Astrocyte (in vitro differentiated cells and primary cell): ENCODE data around the gene RNF44. TPM values are rescaled to one million over a fixed set of nuclear protein-coding genes. Genes with fewer than 3 reads are reported as not detected.
A peak's percentile ranks its signal among the peaks of the same experiment; 100 is the strongest.

Experiments
- DNase-seq: peaks from one replicate; pipeline ENCODE4 v3.0.0-alpha.2; 2010; ENCODE audit warnings: low read depth
- FAIRE-seq: peaks from 2 replicates; lab custom pipeline; 2011; peaks lifted over from hg19 to GRCh38; lab: Jason Lieb, UNC
- H2AFZ ChIP-seq: 2 replicates; pipeline ENCODE4 v1.6.0; 2012; ENCODE audit warnings: low read depth, low read length, inconsistent platforms
- H3K27ac ChIP-seq: 2 replicates; pipeline ENCODE4 v1.5.1; 2011; ENCODE audit warnings: low read depth, low read length, inconsistent platforms
- H3K27me3 ChIP-seq: 2 replicates; pipeline ENCODE4 v1.6.0; 2011; ENCODE audit warnings: low read length, inconsistent platforms; ENCODE audit not compliant: insufficient read depth
- H3K36me3 ChIP-seq: 2 replicates; pipeline ENCODE4 v1.5.1; 2011; ENCODE audit warnings: low read length, inconsistent platforms; ENCODE audit not compliant: insufficient read depth
- H3K4me1 ChIP-seq: 2 replicates; pipeline ENCODE4 v1.5.1; 2011; ENCODE audit warnings: low read length, inconsistent platforms; ENCODE audit not compliant: insufficient read depth
- H3K4me2 ChIP-seq: 2 replicates; pipeline ENCODE4 v1.6.0; 2012; ENCODE audit warnings: low read length, inconsistent platforms
- H3K4me3 ChIP-seq: 2 replicates; pipeline ENCODE4 v1.5.1; 2011; ENCODE audit warnings: low read depth, mild to moderate bottlenecking, low read length, inconsistent platforms; ENCODE audit not compliant: insufficient read depth
- H3K79me2 ChIP-seq: 2 replicates; pipeline ENCODE4 v1.6.0; 2012; ENCODE audit warnings: mild to moderate bottlenecking, low read length, inconsistent platforms; ENCODE audit not compliant: insufficient read depth
- H3K9ac ChIP-seq: 2 replicates; pipeline ENCODE4 v1.6.0; 2012; ENCODE audit warnings: mild to moderate bottlenecking, low read length, inconsistent platforms
- H3K9me3 ChIP-seq: 2 replicates; pipeline ENCODE4 v1.5.1; 2012; ENCODE audit warnings: low read depth, mild to moderate bottlenecking, low read length, inconsistent platforms; ENCODE audit not compliant: insufficient read depth
- H4K20me1 ChIP-seq: 2 replicates; pipeline ENCODE4 v1.6.0; 2012; ENCODE audit warnings: low read length, inconsistent platforms; ENCODE audit not compliant: insufficient read depth
- H3K27ac Mint-ChIP-seq: one replicate; pipeline ENCODE4 v1.8.0; 2021; ENCODE audit warnings: mild to moderate bottlenecking, mixed read lengths; ENCODE audit not compliant: unreplicated experiment
- H3K27me3 Mint-ChIP-seq: one replicate; pipeline ENCODE4 v1.8.0; 2021; ENCODE audit warnings: low read depth, mixed read lengths; ENCODE audit not compliant: unreplicated experiment
- H3K36me3 Mint-ChIP-seq: one replicate; pipeline ENCODE4 v1.8.0; 2021; ENCODE audit warnings: low read depth, mixed read lengths; ENCODE audit not compliant: unreplicated experiment
- H3K4me1 Mint-ChIP-seq: one replicate; pipeline ENCODE4 v1.8.0; 2021; ENCODE audit warnings: low read depth, mixed read lengths; ENCODE audit not compliant: unreplicated experiment
- H3K4me3 Mint-ChIP-seq: one replicate; pipeline ENCODE4 v1.8.0; 2021; ENCODE audit warnings: mild to moderate bottlenecking, moderate library complexity, mixed read lengths; ENCODE audit not compliant: unreplicated experiment
- H3K9me3 Mint-ChIP-seq: one replicate; pipeline ENCODE4 v1.8.0; 2021; ENCODE audit warnings: mild to moderate bottlenecking, mixed read lengths; ENCODE audit not compliant: unreplicated experiment
- CTCF ChIP-seq: IDR thresholded peaks from 2 replicates; pipeline ENCODE4 v1.5.1; 2011; ENCODE audit warnings: low read depth, mild to moderate bottlenecking, inconsistent platforms, low read length, moderate library complexity; ENCODE audit not compliant: insufficient read depth
- EZH2 ChIP-seq: IDR thresholded peaks from 2 replicates; pipeline ENCODE4 v1.6.1; 2012; ENCODE audit warnings: mild to moderate bottlenecking, low read length, inconsistent platforms; ENCODE audit not compliant: insufficient read depth
- total RNA-seq: library from RNA; stranded (reverse); gene quantifications from 2 replicates; pipeline ENCODE4 v1.2.1, GENCODE V29; 2021

RNF44 gene
- total RNA-seq, 1 donor from 2014 or later = 59.8 TPM

GRCh38 chr5:176543428-176544182 lies 6.4 kb upstream of the RNF44 start:
- H3K79me2 ChIP-seq = no peaks in the 10 kb centered on the region
- peak overlapping the region; percentile 62 for H3K4me3 ChIP-seq
- FAIRE-seq (no peak), DNase-seq (no peak)
- peaks cover 2% of the 10 kb centered on the region for H3K36me3 Mint-ChIP-seq
- H3K4me2 ChIP-seq = peak overlapping the region; percentile 91
- H3K36me3 ChIP-seq = no peaks in the 10 kb centered on the region
- H3K27ac ChIP-seq = no peak overlapping the region
- no peaks in the 10 kb centered on the region for H3K9me3 ChIP-seq
- H3K27me3 ChIP-seq = no peaks in the 10 kb centered on the region
- no peaks in the 10 kb centered on the region for H4K20me1 ChIP-seq
- peak overlapping the region; percentile 88 for H3K4me3 Mint-ChIP-seq
- peak overlapping the region; percentile 83 for H2AFZ ChIP-seq
- peak overlapping the region; percentile 57 for H3K9ac ChIP-seq
- H3K4me1 ChIP-seq = peaks cover 20% of the 10 kb centered on the region
- TF ChIP-seq EZH2 = no peak
- TF ChIP-seq CTCF = no peak
- peak overlapping the region; percentile 72 for H3K27ac Mint-ChIP-seq
- H3K4me1 Mint-ChIP-seq = peaks cover 10% of the 10 kb centered on the region
- H3K27me3 Mint-ChIP-seq = peaks cover 3% of the 10 kb centered on the region
- H3K9me3 Mint-ChIP-seq = no peaks in the 10 kb centered on the region

DNA sequence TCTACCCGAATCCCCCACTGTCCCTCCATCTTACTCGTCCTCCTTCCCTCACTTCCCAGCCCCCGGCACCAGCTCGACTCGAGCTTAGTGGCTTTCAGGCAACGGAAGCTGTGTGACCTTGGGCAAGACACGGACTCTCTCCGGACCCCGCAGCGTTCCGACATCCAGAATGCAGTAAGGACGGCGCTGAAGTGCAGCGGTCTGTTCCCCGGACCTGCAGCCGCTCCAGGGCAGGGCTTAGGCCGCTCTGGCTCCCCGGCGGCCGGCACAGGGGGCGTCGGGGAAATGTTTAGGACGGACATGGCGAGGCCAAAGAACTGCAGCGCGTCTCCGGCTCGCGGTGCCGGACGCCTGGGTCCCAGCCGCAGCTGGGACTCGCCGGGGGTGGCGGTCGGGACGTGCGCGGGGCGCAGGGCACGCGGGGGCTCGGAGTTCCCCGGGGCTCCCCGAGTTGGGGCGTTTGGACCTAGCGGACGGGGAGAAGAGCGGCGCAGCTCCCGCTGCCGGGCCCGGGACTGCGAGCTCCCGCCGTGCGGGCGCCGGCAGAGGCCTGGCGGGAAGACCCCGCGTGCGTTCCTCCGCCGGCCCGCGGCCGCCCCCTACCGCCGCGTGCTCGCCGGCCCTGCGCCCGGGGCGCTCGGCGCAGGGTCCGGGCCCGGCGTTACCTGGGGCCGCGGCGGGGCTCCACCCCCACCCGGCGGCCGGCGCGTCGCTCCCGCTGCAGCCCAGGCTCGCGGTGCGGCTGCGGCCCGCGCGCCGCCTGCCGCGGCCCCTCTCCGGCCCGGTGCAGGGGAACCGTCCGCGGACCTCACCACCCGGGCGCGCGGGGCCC lies 5.6 kb upstream of the RNF44 start:
- FAIRE-seq (no peak), DNase-seq (no peak)
- peaks cover 24% of the 10 kb centered on the region for H3K4me1 ChIP-seq
- H3K4me2 ChIP-seq = peak overlapping the region; percentile 91
- no peak overlapping the region for H3K27ac Mint-ChIP-seq
- no peaks in the 10 kb centered on the region for H3K27me3 ChIP-seq
- no peaks in the 10 kb centered on the region for H3K79me2 ChIP-seq
- H3K4me3 Mint-ChIP-seq = peak overlapping the region; percentile 83
- no peak overlapping the region for H3K27ac ChIP-seq
- TF ChIP-seq CTCF (no peak), EZH2 (no peak)
- H3K9me3 Mint-ChIP-seq = no peaks in the 10 kb centered on the region
- peaks cover 2% of the 10 kb centered on the region for H3K36me3 Mint-ChIP-seq
- peak overlapping the region; percentile 57 for H3K9ac ChIP-seq
- peaks cover 3% of the 10 kb centered on the region for H3K27me3 Mint-ChIP-seq
- peaks cover 13% of the 10 kb centered on the region for H3K4me1 Mint-ChIP-seq
- H3K9me3 ChIP-seq = no peaks in the 10 kb centered on the region
- H3K4me3 ChIP-seq = peak overlapping the region; percentile 62
- no peaks in the 10 kb centered on the region for H3K36me3 ChIP-seq
- peak overlapping the region; percentile 83 for H2AFZ ChIP-seq
- no peaks in the 10 kb centered on the region for H4K20me1 ChIP-seq
